Lung (tissue), 12 donors: ENCODE data around the gene RCAN3. TPM values are rescaled to one million over a fixed set of nuclear protein-coding genes. Genes with fewer than 3 reads are reported as not detected.
A peak's percentile ranks its signal among the peaks of the same experiment; 100 is the strongest.

Experiments
- ATAC-seq: fragments of 200-7000 bp; cut with Tn5 transposase; one replicate; pipeline ENCODE4 v1.9.1; 2020; ENCODE audit warnings: moderate number of reproducible peaks; ENCODE audit not compliant: insufficient read depth, low FRiP score
- DNase-seq, 3 donors: peaks; one replicate each; pipeline ENCODE4 v3.0.0-alpha.2; 2013 to 2017
- H3K27ac ChIP-seq, 2 donors: one replicate each; pipeline ENCODE4 v1.5.1; 2013; ENCODE audit warnings: mild to moderate bottlenecking in 2 of 2, moderate library complexity in 2 of 2, control low read depth in 1 of 2, inconsistent platforms in 1 of 2, low read depth in 1 of 2, low read length in 1 of 2
- H3K27me3 ChIP-seq, 3 donors: one replicate each; pipeline ENCODE4 v1.5.1; 2013; ENCODE audit warnings: low read length in 2 of 3; ENCODE audit not compliant: control insufficient read depth in 3 of 3, insufficient read depth in 3 of 3
- H3K36me3 ChIP-seq, 4 donors: one replicate each; pipeline ENCODE4 v1.5.1; 2013; ENCODE audit warnings: low read length in 4 of 4, mild to moderate bottlenecking in 1 of 4, moderate library complexity in 1 of 4; ENCODE audit not compliant: control insufficient read depth in 4 of 4, insufficient read depth in 4 of 4
- H3K4me1 ChIP-seq, 5 donors: one replicate each; pipeline ENCODE4 v1.5.1; 2013; ENCODE audit warnings: low read length in 5 of 5, mild to moderate bottlenecking in 2 of 5, moderate library complexity in 1 of 5; ENCODE audit not compliant: control insufficient read depth in 5 of 5, insufficient read depth in 5 of 5
- H3K4me3 ChIP-seq: one replicate; pipeline ENCODE4 v1.5.1; 2013; ENCODE audit warnings: mild to moderate bottlenecking, control low read depth, moderate library complexity
- H3K9ac ChIP-seq, 2 donors: one replicate each; pipeline ENCODE4 v1.5.1; 2013; ENCODE audit warnings: low read length in 2 of 2, control low read depth in 1 of 2; ENCODE audit not compliant: insufficient read depth in 1 of 2
- H3K9me3 ChIP-seq, 4 donors: one replicate each; pipeline ENCODE4 v1.5.1; 2013; ENCODE audit warnings: low read length in 3 of 4, mild to moderate bottlenecking in 1 of 4, moderate library complexity in 1 of 4; ENCODE audit not compliant: control insufficient read depth in 4 of 4, insufficient read depth in 3 of 4
- WGBS, 2 donors: extraction: QIAGEN DNeasy Blood & Tissue Kit; methylation state at CpG; one replicate each; pipeline ENCODE4 v1.1.7; 2013; 5-methylcytosine and 5-hydroxymethylcytosine counted together
- polyA plus RNA-seq, 2 donors: library from polyadenylated mRNA; stranded (reverse); fragments of 200-250 nt; gene quantifications; one replicate each; pipeline ENCODE4 v1.2.1, GENCODE V29; 2013
- total RNA-seq, 2 donors: library from RNA; depleted of rRNA in 1 of 2; stranded (reverse); fragments of >200 nt in 1 of 2; gene quantifications; one replicate each; pipeline ENCODE4 v1.2.1, GENCODE V29; 2014 to 2021
- TF ChIP-seq, protein P1 (sequence below): IDR thresholded peaks from 2 replicates; pipeline ENCODE4 v1.5.1; 2012; ENCODE audit warnings: mild to moderate bottlenecking; ENCODE audit errors: control extremely low read depth, extremely low read depth
- donor health status: control.
- donor health status: control.
- donor health status: Bipolar disorder and iron deficiency.
- donor health status: healthy.
- donor health status: DM: yes; HTN: yes; CAD: no.

RCAN3 gene
- total and polyA plus RNA-seq, 4 donors = 5.2 to 21.4 (median 12.8) TPM

GRCh38 chr1:24568475-24568874 is 65.8 kb downstream of the RCAN3 start:
- DNase-seq = no peak
- no peaks in the 10 kb centered on the region for H3K27me3 ChIP-seq
- no peak for ATAC-seq
- no peaks in the 10 kb centered on the region for H3K9me3 ChIP-seq
- H3K4me1 ChIP-seq = peaks cover 0 to 7% (median 0%) of the 10 kb centered on the region in 5 donors
- peak overlapping the region in 1 of 2 donors; percentile 16 for H3K9ac ChIP-seq
- TF ChIP-seq, protein P1, sequence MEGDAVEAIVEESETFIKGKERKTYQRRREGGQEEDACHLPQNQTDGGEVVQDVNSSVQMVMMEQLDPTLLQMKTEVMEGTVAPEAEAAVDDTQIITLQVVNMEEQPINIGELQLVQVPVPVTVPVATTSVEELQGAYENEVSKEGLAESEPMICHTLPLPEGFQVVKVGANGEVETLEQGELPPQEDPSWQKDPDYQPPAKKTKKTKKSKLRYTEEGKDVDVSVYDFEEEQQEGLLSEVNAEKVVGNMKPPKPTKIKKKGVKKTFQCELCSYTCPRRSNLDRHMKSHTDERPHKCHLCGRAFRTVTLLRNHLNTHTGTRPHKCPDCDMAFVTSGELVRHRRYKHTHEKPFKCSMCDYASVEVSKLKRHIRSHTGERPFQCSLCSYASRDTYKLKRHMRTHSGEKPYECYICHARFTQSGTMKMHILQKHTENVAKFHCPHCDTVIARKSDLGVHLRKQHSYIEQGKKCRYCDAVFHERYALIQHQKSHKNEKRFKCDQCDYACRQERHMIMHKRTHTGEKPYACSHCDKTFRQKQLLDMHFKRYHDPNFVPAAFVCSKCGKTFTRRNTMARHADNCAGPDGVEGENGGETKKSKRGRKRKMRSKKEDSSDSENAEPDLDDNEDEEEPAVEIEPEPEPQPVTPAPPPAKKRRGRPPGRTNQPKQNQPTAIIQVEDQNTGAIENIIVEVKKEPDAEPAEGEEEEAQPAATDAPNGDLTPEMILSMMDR = no peak
- 88 to 91% methylated on average over 2 of the region's 2 CpGs for WGBS, 2 donors
- H3K4me3 ChIP-seq = no peak overlapping the region
- no peak overlapping the region for H3K27ac ChIP-seq
- H3K36me3 ChIP-seq = no peaks in the 10 kb centered on the region

GRCh38 chr1:24570265-24571125 is 67.9 kb downstream of the RCAN3 start:
- TF ChIP-seq, protein P1 = no peak
- H3K27me3 ChIP-seq = no peaks in the 10 kb centered on the region
- DNase-seq (no peak), ATAC-seq (no peak)
- H3K4me1 ChIP-seq = peaks cover 0 to 7% (median 0%) of the 10 kb centered on the region in 5 donors
- no peak overlapping the region for H3K9ac ChIP-seq
- no peaks in the 10 kb centered on the region for H3K9me3 ChIP-seq
- no peak overlapping the region for H3K4me3 ChIP-seq
- no peaks in the 10 kb centered on the region for H3K36me3 ChIP-seq
- WGBS, 2 donors = 84 to 89% methylated on average over 10 of the region's 10 CpGs
- no peak overlapping the region for H3K27ac ChIP-seq

- H3K4me1 ChIP-seq = peaks cover 0 to 7% (median 0%) of the 10 kb centered on the region in 5 donors
- H3K27me3 ChIP-seq = no peaks in the 10 kb centered on the region
- ATAC-seq (no peak), DNase-seq (no peak)
- 42 to 73% methylated on average over 9 of the region's 9 CpGs for WGBS, 2 donors
- H3K9me3 ChIP-seq = no peaks in the 10 kb centered on the region
- TF ChIP-seq, protein P1 = no peak
- H3K4me3 ChIP-seq = no peak overlapping the region
- H3K9ac ChIP-seq = no peak overlapping the region
- no peaks in the 10 kb centered on the region for H3K36me3 ChIP-seq
- no peak overlapping the region for H3K27ac ChIP-seq
Observed at GRCh38 chr1:24572301-24572700, 69.7 kb downstream of the RCAN3 start.
